Sigmoid colon (tissue), 4 donors: ENCODE results near the gene APRT.

ENCODE experiments used
- CTCF ChIP-seq, 4 experiments: fragments of 450-650 bp in 3 of 4; fragments of 200-600 bp in 1 of 4; IDR thresholded peaks; one replicate each; pipeline ENCODE4 v1.5.1; 2016 to 2019; ENCODE audit warnings: antibody characterized with exemption in 4 of 4, mild to moderate bottlenecking in 3 of 4, moderate library complexity in 2 of 4
- EP300 ChIP-seq, 4 donors: sonication (generic); formaldehyde crosslinking; IDR thresholded peaks; one replicate each; pipeline ENCODE4 v1.6.1; 2017; ENCODE audit warnings: antibody characterized with exemption in 4 of 4
- POLR2A ChIP-seq, 2 donors: fragments of 450-650 bp; IDR thresholded peaks; one replicate each; pipeline ENCODE4 v1.6.1; 2016; ENCODE audit warnings: antibody characterized with exemption in 2 of 2, mild to moderate bottlenecking in 2 of 2, moderate library complexity in 2 of 2
- POLR2AphosphoS5 ChIP-seq, 4 donors: sonication (generic); formaldehyde crosslinking; IDR thresholded peaks; one replicate each; pipeline ENCODE4 v1.6.1; 2017; ENCODE audit warnings: antibody characterized with exemption in 4 of 4

DNA sequence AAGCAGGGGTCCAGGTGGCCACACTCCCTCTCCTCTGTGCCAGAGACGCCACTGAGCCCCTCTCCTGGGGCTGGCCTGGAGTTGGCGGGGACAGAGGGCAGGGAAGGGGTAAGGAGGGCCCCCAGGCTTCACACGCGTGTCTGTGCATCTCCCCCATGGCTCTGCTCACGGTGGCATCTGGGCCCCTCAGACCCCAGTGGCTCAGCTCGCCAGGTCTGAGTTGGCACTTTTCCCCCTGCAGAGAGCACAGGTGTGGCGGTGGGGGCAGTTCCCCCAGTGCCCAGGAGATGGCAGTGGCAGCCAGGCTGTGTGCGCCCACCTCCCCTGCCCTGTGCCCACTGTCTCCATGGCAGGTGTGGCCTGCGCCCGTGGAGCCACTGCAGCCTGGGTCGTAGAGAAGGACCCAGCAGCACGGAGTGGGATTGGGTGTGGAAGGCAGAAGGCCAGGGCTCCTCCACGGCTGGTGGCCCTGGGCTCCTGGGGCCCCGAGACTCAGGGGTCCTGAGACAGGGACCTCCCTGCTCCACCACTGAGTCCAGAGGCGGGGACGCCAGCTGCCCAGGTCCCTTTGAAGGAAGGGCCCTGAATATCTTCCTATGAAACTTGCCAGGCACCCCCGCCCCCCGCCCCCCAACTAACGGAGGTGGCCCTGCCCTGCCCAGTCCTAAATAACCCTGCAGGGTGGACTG is 4.3 kb upstream of the APRT start:
- TF ChIP-seq POLR2AphosphoS5 (IDR thresholded peaks at IDR 0.05): peak in 1 of 4 donors; percentile 9
- TF ChIP-seq CTCF (IDR thresholded peaks at IDR 0.05): peak; percentile 19 to 60 (median 56)
- no peak for TF ChIP-seq POLR2A (IDR thresholded peaks at IDR 0.05)
- TF ChIP-seq EP300 (IDR thresholded peaks at IDR 0.05): no peak
